Dermis microvascular lymphatic vessel endothelial cell (primary cell): ENCODE data around the gene ZNF385A. TPM values are rescaled to one million over a fixed set of nuclear protein-coding genes. Genes with fewer than 3 reads are reported as not detected.

Experiments
- DNase-seq, 2 donors: peaks; one replicate each; pipeline versions ENCODE4 v3.0.0 to v3.0.0-alpha.2; 2010; ENCODE audit warnings: low read depth in 2 of 2
- total RNA-seq: library from RNA; depleted of rRNA; stranded (reverse); fragments of >200 nt; gene quantifications from 2 replicates; pipeline ENCODE4 v1.2.1, GENCODE V29; 2014

The ZNF385A gene
- total RNA-seq, 1 donor from 2014 or later, result 0.26 TPM

DNA sequence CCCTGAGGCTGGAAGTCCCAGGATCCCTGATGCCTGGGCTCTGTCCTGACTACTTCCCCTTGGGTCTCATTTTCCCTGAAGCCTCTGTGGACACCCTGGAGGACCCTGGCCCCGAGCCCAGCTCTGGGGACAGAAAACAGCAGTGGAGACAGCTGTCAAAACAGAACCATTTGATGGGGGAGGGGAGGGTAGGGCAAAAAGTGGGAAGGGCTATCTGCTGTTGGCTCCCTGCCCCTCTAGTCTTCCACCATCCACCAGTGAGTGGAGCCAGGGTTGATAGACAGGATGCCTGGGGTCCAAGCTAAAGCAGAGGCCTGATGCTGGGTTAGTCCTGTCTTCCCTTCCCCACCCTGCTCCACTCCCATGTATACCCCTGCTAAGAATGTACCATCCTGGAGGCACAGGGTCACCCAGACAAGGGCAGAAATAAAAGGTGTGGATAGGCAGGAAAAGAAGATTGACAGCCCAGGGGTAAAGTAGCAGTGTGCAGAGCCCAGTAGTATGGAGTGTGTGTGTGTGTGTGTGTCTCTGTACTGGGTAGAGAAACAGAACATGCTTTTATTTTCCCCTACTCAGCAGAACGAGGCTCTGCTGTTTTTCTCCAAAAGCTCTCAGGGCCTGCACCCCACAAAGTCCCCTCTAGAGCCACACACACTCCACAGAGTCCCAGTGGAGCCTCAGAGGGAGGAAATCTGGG lies 9.8 kb downstream of the ZNF385A start:
- peak; percentile 38 to 70 for DNase-seq

DNA sequence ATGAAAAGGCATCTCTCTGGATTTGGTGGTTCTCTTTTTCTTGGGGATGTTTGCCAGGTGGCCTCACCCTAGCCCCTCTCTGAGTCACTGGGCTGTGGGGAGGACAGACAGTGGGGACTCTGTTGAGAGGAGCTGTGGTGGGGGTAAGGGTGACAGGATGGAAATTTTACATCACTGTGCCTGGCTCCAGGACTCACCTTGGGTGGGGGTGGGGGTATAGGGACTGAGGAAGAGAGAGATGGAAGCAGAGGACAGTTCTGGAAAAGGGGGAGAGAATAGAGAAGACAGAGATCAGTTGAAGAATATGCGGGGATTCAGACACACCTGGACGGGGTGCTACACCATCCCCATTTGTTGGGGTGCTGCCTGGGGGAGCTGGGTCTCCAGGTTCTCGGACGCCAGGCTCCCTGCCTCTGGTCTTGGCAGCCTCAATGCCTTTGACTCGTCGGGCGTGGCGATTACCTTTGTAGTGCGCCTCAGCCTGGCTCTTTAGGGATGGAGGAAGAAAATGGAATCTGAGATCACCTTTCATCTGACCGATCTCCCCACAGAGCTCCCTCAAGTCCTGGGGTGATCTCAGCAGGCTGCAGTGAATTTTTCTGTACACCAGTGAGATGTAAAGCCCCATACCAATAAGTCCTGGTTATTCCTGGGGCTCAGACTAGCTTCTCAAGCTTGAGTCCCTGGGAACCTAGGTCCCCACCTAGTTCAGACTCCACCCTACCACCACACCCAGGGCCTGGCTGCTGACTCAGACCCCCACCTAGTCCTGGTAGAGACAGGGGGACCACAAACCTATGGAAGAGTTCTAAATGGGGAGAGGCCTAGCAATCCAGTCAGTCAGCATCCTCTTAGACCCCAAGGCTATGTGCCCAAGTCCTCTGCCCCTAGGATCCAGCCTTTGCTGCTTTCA lies 10.6 kb downstream of the ZNF385A start:
- DNase-seq, result no peak

DNA sequence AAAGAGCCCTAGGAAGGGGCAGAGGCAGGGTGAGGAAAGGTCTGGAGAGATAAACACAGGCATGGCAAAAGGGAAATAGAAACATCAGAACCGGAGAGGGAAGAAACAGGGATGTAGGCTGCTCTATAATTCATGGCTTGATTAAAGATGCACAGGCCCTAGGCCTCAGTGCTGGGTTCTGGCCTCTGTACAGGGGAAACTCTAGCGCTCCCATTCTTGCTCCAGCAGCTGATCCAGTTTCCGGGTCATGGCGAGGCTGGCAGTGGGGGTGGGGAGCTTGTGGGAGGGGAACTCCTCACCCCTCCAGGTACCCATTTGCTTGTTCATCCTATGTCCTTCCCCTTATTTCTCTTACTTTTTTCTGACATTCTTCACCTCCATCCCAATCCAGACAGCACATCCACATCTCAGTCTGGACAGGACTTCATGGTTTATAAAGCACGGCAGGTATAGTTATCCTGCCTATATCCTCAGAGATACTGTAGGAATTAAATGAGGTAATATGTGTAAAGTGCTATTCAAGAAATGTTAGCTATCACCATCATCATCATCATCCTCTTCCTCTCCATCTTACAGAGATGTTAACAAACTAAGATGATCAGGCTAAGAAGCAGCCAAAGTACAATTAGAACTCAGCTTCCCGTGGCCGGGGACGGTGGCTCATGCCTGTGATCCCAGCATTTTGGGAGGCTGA lies 12.3 kb downstream of the ZNF385A start:
- no peak for DNase-seq

DNA sequence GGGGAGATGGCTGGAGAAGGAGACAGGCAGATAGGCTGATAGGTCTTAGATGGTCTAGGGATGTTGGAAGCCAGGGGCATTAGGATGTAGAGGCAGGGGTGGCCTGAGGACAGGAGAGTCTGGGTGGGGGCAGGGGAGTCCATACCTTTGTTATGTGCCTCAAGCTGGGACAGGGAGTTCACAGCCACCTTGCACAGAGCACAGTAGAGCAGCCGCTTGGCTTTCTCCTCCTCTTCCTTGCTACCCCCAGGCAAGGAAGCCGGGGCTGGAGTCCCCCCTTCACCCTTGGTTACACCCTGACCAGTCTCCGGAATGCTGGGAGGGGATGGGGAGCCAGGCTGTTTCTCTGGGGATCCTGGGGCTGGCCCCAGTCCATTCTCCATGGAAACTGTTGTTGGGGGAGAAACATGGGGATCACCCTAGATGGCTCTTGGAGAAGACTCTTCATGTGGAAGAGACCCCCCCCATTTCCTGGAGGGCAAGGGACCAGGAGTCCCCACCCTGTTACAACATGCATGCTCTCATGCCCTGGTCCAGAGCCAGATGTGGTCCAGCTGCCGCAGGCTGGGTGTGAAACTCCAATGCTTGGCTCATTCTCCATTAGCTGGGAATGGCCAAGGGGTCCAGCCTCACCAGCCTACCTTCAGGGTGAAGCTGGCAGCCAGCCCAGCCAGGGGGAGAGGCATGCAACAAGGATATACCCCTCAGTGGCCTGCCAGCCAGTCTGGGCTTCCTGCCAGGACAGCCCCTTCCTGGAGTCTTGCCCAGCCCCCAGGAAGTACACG lies 13.0 kb downstream of the ZNF385A start:
- DNase-seq, result no peak

DNA sequence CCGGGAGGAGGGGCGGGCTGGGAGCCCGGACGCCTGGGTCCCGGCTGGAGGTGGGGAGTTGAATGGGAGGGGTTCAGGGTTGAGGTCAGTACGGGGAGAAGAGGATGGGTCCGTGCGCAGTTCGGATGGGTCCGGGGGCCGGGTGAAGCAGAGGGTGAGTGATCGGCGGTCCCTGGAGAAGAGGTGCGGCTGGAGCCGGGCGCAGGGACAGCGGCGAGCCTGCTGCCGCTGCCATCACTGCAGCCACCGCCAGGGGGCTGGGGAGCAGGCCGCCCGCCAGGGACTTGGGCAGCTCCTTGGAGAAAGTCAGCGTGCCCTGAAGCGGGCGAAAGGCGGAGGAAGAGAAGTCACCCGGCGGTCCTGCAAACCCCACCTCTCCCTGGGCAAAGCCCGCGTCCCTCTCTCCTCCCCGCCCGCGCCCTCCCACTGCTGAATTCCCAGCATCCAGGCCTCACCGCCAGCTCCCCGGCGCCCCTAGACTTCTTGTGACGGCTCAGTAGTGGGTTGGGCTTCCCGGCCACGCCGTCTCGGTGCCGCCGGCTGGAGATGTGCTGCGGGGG lies 14.3 kb downstream of the ZNF385A start:
- DNase-seq, result peak in 1 of 2 donors; percentile 73

DNA sequence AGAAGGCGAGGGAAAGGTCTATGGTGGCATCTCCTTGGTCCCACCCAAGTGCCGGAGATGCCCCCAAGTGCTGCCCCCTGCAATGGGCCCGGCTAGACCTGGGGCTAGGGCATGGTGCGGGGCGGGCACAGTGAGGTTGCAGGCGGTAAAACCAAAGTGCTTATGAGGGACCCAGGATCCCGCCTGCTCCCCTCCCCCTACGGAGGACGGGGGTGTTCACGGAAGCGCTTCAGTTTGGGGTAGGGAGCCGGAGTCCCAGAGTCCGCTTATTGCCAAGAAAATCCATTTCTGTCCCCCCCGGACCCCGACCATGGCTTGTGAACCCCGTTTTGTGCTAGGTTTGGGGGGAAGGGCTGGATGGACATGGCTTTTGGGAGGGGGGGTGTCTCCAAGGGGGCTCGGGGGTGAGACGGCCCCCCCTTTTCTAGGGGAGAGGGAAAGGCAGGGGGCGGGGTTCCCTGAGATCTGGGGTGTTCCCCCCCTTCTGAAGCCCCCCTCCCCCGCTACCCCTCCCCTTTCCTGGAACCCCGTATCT lies 14.9 kb downstream of the ZNF385A start:
- no peak for DNase-seq

DNA sequence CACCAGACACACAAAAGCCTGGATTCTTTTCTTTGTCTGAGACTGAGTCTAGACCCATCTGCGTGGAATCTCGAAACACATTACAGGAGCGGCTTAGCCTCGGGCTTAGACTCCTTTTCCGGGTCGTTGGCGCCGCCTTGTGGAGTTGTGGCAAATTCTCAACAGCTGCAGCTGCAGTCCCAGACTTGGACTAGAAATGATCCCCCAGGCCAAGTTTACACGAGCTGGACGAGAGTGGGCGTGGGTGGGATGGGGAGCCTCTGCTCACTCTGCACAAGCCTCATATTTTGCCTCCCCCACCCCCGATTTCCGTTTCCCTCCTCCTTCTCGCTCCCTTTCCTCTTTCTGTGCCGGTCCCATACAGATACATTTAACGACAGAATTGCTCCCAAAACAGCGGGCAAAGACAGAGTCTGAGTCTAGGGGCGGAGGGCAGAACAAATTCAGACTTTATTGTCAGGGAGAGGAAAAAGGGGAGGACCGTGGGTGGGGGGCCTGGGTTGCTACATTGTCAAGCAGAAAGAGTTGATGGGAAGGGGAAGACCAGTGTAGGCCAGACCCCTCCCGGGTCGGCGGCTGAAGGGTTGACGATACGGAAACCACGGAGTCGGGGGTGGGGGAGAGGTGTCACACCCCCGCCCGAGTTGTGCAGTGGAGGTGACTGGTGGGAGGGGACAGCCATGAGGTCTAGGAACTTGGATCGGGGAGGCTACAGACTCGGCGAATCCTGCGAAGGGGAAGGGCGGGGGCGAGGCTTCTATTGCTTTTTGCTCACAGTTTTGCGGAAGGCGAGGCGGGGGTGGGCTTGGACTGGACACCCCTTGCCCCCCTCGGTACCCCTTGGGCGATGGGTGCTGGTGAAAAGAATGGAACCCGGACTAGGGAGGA lies 15.6 kb downstream of the ZNF385A start:
- DNase-seq, result peak; percentile 65 to 86

DNA sequence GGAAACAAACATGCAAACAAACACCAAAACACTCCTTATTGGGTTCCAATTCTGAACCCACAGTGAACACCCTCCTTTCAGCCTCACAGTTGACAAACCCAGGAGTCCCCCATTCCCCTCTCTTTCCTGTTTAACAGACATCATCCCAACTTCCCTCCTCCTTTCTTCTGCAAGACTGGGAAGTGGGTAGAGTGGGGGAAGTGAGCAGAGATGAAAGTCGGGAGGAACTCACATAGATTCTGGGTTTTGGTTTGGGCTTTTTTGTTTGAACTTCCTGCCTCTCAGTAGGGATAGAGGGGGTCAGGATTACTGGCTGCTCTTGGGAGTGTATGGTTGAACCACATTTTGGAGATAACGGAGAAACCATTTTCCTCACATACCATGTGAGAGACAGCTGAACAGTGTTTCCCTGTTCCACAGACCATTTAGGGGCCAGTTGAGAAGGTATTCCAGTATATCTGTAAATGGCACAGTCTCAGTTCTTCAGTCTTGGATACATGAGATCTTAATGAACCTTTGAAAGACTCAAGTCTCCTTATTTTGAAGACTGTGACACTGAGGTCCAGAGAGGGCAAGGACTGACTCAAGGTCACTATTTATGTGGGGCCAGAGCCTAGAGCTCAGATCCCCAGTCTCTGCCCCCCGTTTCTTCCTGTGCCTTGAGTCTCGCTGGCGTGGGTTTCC lies 16.4 kb downstream of the ZNF385A start:
- no peak for DNase-seq

DNA sequence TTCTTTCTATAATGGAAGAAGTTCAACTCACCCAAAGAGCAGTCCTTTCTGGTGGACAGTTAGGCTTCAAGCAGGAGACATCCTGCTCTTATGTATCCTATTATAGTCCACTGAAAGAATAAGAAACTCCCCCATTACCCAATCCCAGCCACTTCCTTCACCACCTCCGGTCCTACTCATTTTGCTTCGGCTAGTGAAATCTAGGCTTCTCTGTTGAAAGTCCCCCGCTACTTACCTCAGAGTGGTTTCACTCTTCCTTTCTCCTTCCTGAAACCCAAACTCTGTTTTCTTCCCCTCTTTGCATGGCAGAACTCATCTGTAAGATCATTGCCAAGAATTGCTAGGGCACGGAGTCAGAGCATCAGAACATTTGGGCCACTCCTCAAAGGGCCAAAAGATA lies 20.1 kb downstream of the ZNF385A start, which contains the start of gene GPR84:
GPR84 (minus strand) TSS at position 74 of the 400 bp plus-strand sequence. CDS start 635 bp downstream, outside the sequence.
- no peak for DNase-seq

DNA sequence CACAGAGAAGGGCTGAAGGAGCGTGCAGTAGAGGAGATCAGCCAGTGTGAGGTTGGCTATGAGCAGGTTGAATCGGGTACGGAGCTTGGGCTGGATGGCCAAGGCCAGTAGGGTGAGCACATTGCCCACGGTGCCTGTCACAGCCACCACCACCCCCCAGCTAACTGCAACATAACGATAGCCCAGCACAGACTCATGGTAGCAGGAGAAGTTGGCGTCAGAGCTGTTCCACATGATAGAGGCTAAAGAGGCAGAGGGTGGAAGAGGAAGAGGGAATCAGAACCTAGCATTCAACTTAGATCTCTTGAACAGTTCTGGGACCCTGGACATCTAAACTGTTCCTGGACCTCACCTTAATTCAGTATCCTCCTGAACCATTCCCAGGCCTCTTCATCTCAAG lies 20.9 kb downstream of the ZNF385A start:
- no peak for DNase-seq

DNA sequence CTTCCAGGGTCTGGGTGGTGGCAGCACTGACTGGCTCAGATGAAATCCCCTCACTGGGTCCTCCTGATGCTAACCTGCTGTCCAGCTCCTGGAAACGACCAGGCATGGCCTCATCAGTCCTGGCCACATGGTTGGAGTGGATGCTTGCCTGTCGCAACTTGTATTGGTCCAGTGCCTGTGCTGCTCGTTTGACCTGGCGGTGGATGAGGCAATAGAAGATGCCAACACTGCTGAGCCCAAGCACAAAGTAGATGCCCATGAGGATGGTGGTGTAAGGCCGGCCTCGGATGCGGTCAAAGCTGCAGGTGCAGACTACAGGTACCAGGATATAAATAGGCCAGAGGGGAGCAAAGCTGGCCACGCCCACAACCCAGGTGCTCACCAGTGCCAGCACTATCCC lies 21.5 kb downstream of the ZNF385A start:
- no peak for DNase-seq

DNA sequence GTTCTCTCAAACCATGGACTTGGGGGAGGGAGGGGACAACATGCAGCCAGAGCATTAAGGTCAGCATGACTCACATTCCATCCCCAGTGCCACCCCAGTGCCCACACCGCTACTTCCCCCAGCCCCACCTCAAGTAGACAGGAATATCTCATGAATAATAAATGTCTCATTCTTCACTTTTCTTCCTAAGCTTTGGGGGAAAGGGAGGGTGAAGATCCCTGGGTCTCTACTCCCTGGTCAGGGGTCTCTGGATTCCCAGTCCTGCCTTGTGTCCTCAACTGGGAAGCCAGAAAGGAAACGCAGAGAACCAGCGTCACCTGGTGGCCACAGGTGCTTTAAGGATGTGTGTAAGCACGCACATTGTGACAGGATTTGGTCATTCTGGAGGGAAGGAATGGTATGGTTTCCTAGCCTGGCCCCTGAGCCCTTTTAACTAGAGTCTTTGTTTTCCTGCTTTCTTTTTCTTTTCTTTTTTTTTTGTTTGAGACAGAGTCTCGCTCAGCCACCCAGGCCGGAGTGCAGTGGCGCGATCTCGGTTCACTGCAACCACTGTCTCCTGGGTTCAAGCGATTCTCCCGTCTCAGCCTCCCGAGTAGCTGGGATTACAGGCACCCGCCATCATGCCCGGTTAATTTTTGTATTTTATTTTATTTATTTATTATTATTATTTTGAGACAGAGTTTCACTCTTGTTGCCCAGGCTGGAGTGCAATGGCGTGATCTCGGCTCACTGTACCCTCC lies 23.6 kb downstream of the ZNF385A start:
- peak; percentile 79 to 86 for DNase-seq

DNA sequence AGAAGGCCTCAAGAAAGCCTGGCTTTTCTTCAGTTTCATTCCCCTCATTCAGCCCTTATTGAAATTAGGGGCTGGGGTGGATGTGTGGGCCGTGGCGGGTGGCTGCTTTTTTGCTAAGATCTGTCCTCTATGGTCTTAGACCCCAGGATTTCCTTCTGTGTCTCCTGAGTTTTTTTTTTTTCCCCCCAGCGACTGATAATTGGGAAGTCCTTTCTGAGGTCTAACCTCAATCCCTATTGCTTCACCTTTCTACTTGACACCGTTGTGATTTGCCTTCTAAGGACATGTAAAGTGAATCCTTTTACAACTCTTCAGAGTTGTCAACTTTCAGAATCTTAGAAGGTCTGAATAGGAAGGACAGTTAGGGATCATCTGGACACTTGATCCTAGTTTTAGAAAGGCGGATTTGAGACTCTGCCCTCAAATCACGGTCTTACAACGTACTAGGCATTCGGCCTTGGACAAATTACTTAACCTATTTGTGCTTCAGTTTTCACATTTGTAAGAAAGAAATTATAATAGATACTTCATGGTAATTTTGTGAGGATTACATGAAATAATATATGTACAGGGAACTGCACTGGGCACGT lies 24.7 kb downstream of the ZNF385A start:
- DNase-seq, result no peak

DNA sequence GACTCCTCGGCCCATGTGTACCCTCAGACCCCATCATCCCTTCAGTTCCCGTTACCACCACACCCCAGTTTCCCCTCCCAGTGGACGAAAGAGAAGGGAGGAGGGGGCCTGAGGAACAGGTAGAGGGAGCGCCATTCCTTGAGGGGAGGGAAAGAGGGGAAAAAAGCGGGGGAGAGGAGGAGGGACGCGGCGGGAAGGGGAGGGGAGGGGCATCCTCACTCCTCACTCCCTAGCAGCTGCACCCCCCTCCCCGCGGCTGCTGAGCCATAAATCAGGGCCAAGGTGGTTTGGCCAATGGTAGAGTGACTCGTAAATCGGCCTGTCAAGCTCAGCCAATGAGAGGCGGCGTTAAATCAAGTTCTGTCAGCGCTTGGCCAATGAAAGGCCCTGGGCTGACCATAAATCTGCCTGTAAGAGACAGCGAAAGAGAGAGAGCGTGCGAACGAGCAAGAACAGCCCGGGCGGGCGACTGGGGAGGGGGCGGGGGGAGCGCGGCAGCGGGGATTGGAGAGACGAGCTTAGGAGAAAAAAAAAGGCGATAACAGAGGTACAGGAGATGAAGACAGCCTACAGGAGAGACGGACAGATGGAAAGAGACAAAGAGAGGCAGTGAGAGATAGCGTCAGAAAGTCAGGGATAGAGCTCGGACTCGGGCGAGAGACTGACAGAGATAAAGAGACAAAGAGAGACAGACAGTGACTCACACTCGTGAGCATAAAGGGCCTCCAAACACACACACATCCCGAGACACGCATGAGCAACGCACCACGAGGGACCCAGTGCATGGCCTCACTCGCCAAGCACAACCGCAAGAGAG lies 25.4 kb downstream of the ZNF385A start:
- DNase-seq, result peak; percentile 99 to 100

DNA sequence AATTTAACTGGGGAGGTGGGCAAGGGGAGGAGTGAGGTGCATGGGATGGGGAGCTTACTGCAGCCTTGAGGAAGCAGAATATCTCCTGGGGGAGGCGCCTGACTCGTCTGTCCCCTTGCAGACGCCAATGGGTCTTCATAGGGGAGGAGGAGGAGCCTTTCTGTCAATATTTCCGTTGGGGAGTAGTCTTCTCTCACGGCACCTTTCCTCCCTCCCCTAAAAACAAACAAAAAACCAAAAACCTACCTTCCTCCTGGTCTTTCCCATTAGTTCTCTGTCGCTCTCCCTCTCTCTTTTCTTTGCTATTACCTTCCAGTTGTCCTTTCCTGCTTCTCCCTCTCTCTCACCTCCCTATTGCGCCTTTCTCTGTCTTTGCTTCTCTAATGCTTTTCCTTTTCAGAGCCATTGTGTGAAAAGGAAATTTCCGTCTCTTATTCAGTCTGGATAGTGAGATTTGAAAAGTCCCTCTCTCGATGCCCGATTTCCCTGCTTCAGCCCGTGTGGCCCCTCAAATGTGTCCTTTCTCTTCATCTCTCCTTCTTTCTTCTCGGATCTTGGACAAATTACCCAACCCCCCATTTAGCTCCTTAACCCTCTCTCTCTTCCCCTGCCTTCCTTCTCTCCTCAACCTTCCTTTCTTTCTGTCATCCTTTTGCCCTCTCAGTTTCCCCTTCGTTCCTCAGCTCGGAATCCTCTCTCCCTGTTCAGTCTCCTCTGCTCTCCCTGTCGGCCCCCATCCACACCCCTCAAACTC lies 26.2 kb downstream of the ZNF385A start:
- peak in 1 of 2 donors; percentile 56 for DNase-seq

DNA sequence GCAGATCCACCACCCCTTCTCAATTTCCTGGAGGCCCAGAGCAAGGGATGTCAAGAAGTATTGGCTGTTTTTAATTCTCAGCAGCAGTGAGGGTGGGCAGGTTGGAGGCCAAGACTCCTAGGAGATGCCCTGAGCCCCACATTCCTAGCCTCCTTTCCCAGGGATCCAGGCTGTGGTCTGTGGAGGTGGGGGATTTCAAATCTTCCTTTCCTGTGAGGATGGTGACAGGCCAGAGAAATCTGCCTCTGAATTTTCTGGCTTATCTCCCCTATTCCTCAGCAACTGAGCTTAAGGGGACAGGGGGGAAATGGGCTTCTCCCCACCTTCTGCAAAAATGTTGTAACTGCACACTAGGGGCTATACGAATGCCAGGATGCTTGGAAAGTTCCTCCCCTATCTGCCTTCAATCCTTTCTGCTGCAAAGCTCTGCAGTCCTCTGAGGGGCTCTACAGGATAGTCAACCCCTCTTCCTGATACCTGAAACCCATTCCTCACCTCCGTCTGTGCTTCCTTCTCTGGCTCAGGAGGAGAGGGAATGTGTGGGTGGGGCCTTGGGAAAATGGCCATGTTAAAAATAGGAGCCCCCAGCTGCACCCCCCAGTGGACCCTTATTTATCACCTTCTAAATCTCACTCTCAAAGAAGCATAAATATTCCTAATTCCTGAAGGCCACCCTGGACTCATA lies 26.9 kb downstream of the ZNF385A start:
- no peak for DNase-seq
